HG03432 (cell line): ENCODE results near the gene HCK.
"Not testable (repeated sequence)": the region's sequence is repeated elsewhere in the genome, so short reads cannot be mapped to it uniquely, and the experiment has no call there.

Source experiments
- ATAC-seq: cut with Tn5 transposase; IDR thresholded peaks from one replicate; pipeline ENCODE4 v1.9.1; 2021; ENCODE audit warnings: mild to moderate bottlenecking, moderate library complexity; ENCODE audit not compliant: unreplicated experiment

The HCK gene

DNA sequence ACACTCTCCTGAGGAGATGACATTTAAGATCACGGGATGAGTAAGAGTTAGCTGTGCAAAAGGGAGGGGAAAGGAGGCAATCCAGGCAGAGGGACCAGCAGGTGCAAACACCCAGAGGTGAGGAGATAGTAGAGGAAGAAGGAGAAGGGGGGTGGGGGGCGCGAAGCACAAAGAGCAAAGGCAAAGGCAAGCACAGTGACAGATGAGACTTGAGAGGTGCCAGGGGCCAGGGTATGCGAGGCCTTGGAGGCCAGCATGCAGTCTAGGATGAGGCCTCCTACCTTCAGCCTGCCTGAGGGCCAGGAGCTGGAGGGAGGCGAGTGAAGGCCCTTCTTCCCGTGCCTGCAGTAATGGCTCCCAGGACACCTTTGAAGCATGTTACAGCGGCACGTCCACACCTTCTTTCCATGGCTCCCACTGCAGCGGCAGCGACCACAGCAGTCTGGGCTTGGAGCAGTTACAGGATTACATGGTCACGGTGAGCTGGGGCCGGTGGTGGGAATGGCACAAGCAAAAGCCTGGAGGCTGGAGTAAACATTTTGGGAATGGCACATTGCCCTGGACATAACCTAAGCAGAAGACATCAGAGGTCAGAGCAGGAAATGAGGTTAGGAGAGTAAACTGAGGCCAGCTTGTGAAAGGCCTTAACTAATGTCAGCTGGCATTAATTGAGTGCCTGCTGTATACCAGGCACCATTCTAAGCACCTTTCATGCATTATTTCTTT is 23.2 kb upstream of the HCK start:
- ATAC-seq: no peak

DNA sequence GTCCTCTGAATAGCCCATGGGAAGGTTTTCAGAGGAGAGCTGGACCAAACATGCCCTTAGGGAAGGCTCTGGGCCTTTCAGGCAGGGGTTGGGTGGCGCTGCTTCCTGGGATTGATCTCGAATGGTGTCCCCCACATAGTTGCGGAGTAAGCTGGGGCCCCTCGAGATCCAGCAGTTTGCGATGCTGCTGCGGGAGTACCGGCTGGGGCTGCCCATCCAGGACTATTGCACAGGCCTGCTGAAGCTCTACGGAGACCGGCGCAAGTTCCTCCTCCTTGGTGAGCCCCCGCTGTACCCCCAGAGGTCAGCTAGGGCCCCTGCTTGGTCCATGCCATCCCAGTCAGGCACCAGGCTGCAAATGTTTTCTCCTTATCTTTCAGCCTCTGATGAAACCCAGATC is 22.5 kb upstream of the HCK start:
- ATAC-seq: no peak

DNA sequence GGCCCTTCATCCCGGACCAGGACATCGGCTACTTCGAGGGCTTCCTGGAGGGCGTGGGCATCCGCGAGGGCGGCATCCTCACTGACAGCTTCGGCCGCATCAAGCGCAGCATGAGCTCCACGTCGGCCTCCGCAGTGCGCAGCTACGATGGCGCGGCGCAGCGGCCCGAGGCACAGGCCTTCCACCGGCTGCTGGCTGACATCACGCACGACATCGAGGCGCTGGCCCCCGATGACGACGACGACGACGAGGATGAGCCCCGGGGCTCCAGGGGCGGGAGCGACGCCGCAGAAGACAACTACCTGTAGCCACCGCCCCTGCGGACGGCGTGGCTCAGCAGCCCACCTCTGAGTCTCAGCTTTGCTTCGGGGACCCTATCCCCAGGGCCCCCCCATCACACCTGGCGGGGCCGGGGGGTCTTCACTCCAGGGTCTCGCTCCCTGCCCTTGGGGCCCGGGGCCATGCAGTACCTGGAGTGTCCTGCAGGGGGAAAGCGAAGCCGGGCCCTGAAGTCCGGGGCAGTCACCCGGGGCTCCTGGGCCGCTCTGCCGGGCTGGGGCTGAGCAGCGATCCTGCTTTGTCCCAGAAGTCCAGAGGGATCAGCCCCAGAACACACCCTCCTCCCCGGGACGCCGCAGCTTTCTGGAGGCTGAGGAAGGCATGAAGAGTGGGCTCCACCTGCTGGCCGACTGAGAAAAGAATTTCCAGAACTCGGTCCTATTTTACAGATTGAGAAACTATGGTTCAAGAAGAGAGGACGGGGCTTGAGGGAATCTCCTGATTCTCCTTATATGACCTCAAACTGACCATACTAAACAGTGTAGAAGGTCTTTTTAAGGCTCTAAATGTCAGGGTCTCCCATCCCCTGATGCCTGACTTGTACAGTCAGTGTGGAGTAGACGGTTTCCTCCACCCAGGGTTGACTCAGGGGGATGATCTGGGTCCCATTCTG is 20.8 kb upstream of the HCK start:
- no peak for ATAC-seq

DNA sequence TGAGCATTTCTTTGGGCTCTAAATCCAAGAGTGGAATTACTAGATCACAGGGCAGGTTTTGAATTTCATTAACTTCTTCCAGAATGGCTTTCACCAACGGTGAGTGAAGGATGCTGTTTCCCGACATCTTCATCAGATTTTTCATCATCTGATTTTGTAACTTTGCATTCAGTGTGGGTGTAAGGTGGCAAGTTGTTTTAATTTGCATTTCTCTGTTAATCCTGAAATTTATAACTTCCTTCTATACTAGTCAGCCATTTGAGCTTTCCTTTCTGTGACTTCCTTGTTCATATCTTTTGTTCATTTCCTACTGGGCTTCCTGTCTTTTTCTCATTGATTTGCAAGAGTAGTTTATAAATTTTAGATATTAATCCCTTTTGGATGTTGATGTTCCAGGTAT is 18.7 kb upstream of the HCK start:
- ATAC-seq: no peak

DNA sequence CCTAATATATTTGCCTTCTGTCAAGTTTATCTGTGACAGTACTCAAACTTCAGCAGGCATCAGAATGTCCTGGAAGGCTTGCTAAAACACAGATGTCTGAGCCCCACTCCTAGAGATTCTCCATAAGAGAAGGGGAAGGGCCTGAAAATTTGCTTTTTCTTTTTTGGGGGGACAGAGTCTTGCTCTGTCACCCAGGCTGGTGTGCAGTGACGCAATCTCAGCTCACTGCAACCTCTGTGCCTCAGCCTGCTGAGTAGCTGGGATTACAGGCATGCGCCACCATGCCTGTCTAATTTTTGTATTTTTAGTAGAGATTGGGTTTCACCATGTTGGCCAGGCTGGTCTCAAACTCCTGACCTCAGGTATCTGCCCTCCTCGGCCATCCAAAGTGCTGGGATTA is 18.3 kb upstream of the HCK start:
- not testable (repeated sequence) for ATAC-seq

DNA sequence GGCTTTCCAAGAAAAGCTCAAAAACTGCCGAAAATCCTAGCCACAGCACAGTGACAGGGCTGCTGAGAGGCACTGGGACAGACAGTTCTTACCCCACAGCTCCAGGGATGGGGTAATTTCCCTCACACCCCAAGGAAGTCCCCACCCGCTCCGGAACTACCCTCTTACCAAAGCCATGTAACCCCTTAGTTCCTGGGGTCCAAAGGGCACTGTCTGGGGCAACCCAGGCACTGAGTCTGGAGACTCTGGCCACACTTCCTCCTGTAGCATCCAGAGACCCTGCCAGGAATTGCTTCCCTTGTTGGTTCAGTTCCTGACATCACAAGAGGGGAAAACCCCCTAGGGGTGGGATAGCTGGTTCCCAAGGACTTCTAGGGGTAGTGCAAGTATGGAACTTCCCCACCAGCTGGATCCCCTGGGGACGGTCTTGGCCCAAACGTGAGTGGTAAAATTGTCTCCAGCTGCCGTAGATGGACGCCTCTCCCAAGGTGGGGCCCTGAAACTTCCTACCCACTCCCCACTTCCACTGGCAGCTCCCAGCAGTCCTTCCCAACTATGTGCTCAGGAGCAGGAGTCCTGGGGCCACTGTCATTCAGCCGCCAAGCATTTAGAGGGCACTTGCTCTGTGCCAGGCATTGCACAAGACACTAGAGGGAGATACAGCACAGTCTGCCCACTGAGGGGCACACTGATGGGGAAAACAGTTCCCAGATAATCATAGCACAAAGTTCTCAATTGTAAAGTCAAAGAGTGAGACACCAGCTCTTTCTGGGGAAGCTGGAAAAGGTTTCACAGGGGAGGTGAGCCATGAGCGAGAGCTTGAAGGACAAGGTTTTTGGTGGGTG is 17.2 kb upstream of the HCK start:
- peak; percentile 49 for ATAC-seq

DNA sequence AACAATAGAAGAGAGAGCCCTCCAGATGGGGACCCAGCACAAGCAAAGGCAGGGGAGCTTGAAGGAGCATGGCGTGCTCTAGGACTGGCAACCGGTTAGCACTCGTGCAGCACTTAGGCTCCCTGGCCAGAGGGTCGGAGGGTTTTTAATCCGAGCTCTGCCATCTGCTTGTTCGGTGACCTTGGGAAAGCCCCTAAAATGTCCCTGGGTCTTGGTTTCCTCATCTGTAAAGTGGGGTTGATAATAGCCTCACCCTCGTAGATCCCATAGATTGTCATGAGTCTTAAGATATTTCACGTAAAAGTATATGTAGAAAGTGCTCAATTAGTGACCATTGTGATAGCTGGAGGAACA is 16.6 kb upstream of the HCK start:
- no peak for ATAC-seq

DNA sequence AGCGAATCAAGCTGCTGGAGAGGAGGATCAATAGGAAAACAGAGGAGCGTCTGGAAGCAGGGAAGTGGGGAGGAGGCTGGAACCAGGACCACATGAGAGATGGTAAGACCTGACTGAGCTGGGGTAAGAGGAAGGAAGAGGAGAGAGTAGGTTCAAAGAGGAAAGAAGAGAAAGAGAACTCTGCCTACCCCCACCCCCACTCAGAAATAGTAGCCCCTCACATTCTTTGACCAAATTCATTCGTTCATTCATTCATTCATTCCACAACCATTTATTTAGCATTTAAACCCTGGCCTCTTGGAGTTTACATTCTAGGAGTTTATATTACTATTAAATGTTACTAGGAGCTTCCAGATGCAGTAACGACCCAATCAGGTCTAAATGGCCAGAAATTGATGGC is 15.8 kb upstream of the HCK start:
- no peak for ATAC-seq

DNA sequence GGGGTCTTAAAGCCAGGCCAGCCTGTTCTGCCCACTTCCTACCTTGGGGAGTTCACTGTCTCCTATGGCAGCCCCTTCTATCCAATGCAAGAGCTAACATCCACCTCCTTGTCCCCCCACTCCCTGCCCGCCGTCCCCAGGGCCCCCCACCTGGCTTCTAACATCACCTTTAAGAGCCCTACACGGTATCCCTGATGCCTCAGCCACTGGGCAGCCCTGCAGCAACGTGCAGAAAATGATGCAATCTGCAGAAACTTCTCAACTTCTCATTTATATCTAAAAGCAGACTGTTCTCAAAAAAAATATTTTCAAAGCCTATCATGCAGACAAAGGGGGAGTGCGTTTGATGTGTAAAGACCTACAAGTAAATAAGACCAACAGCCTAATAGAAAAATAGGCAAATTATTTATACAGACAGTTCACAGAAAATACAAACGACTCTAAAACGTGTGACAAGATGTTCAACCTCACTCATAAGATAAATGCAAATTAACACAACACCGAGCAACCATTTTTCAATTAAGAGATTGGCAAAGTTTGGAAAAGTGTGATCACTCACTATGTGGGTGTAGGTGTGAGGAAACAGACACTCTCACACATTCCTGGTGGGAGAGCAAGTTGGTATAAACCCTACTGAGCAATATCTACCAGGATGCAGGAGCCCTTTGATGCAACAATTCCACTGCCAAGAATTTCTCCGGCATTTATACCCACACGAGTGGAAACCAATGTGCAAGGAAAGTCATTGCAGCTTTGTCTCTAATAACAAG is 15.1 kb upstream of the HCK start:
- ATAC-seq: no peak

DNA sequence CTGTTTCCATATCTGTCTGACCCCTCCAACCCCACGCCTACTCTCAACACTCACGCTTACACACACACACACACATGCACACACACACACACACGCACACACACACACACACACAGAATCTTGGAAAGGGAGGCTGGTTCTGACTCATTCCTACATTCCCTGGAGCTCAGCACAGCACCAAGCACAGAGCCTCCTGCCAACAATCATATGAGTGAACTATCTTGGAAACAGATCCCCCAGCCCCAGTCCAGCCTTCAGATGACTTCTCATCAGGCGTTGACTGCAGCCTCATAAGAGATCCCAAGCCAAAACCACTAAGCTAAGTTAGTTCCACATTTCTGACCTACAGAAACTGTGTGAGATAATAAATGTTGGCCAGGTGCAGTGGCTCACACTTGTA is 14.1 kb upstream of the HCK start:
- ATAC-seq: no peak

DNA sequence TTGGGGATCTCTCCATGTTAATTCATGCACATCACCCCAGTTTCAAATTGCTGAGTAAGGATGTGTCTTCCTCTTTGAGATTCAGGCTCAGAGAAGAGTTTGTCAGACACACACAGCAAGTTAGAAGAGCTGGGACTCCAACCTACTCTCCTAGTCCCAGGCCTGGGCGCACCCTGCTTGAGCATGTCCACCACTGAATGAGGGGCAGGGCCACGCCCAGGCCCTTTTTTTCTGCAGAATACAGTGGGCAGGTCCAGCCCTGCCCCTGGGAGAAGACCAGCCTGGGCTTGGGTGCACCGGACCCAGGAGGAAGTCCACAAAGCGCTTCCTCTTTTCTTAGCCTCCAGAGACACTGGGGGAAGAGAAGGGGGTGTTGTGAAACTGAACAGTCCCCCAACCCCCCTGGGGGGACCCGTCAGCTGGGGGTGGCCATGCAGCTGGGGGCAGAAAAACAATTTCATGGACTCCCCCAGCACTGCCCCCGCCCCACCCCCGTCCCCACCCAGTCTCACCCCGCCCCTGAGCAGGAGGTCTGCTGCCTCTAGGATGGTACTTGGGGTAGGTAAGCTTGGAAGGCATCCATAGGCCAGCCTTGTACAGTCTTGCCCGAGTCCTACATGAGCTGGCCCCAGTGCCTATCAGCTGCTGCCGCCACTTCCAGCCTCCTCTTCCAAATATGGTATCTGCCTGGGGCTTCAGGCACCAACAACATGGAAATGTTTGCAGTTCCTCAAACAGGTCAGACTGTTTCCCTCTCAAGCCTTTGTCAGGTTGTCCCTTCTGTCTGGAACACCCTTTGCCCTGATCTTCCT is 11.7 kb upstream of the HCK start:
- ATAC-seq: peak; percentile 70

DNA sequence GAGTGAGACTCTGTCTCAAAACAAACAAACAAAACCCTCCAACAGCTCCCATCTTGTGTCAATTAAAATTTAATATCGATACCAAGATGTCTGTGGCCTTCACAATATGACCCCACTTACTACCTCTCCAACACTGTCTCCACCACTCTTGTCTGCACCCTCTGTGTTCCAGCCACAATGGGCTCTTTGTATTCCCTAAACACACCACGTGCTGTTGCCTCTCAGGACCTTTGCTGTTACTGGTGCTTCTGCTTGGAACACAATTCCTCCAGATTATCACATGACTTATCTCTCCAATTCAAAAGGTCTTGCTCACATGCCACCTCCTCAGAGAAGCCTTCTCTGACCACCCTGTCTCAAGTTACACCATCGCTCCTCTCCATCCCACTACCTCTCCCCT is 6.0 kb upstream of the HCK start:
- no peak for ATAC-seq

DNA sequence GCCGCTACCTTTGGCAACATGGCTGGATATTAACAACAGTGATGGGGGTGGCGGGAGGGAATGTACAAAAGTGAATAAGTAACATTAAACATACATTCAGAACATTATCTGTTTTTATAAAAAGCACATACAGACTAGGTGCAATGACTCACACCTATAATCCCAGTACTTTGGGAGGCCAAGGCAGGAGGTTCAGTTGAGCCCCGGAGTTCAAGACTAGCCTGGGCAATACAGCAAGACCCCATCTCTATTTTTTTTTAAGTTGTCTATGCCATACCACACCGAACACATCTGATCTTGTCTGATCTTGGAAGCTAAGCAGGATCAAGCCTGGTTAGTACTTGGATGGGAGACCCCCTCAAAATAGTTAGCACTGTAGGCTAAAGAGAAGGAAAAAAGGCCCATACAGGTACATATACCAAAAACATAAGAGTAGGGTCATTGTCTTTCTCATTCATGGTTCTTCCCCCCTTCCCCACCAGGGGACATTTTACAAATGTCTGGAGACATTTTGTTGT is 1.7 kb upstream of the HCK start:
- no peak for ATAC-seq

DNA sequence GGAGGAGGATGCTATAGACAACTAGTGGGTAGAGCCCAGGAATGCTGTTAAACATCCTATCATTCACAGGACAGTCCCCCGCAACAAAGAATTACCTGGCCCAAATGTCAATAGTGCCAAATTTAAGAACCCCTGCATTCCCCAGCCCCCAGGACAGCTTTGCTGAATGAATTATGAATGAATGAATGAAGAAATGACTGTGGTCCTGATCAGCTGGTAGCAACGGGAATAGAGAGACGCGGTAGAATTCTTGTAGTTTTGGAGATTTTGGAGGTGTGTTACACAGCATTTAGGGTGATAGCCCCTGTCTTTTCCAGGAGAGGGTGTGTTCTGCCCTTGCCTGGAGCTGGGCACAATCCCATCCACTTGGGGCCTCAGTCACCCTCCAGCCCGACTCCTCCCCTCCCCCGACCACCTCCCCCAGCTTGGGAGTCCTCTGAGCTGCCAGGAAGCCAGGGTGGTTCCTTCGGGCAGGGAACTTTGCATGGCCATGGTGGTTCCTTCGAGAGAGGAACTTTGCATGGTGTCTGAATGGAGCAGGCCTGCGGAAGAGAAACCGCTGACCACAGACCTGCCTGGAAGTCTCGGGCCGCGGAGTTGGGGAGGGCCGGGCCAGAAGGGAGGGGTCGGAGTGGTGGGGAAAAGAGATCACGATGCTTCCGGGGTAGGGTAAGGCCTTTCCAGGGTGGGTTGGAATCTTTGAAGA is 1.0 kb upstream of the HCK start:
- ATAC-seq: no peak

DNA sequence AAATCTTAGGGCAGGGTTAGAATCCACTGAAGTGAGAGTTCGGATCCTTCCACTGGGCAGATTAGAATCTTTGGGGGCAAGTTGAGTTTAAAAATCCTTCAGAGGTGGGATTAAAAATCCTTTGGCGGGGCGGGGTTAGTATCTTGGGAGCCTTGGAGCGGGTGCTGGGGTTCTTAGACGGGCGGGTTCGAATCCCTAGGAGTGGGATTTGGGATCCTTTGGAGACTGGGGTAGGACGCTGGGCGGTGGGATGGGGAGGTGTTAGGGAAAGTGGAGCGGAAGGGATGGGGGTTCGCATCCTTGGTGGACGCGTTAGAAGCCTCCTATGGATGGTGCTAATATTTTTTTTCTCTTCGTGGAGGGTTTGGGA is 337 bp upstream of the HCK start:
- no peak for ATAC-seq

DNA sequence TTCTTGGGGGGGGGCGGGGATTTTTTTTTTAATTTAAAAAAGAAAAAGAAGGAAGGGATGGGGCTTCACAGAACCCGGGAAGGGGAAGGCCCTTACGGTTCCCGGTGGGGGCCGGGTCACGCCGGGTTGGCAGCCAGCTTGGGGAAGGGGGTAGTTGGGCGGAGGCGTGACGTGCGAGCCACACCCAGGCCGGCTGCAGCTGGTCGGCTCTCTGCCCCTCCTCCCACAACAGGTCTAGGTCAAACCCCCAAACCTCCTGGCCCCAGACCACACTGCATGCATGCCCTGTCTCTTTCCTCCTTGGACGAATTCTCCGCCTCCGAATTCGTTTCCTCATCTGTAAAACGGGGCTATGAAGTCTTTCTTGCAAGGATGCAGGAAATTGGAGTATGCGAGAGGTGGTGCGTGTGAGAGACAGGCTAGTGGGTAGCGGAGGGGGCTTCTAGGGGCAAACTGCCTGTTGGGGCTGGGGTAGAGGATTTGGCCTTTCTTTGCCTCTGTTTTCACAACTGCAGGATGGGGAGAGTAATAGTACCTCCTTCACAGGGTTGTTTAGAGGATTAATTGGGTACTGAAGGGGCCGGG is 828 bp downstream of the HCK start:
- ATAC-seq: peak; percentile 70

DNA sequence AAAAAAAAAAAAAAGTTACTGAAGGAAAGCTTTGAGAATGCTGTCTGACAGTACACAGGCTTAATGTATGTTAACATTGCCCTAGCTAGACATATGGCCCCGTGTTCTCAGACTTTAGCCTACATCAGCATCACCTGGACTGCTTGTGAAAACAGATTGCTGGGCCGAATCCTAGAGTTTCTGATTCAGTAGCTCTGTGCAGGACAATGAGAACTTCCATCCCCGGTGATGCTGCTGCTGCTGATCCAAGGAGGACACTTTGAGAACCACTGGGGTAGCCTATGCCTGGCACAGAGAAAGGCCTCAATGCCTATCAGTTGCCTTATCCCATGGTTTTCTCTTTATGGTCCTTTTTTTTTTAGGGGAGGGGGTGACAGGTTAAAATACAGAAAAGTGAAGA is 1.6 kb downstream of the HCK start:
- ATAC-seq: no peak

DNA sequence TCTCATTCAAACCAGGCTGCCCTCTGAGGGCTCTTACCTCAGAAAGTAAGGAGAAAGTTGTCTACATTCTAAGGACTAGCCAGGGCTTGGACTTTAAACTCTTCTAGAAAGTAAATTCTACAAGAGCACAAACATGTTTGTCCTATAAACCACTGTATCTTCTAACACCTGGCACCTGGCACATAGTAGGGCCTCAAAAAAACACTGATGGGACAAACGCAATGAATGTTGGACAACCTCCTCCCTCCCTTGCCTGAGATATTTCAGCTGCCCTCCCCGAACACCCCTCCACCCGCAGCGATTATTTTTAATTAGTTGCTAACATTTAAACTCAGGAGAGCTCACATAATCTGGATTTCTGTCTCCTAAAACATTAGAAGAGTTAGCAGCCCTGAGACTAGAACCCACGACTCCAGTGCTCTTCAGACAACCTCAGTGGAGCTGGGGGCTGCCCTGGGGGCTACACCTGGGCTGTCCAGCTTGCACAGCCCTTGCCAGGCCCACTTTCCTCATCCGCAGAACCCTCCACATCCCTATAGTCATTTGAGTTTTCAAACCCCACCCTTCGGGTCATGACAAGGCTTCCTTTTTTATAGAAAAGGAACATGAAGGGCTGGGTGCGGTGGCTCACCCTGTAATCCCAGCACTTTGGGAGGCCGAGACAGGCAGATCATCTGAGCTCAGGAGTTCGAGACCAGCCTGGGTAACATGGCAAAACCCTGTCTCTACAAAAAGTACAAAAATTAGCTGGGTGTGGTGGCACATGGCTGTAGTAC is 4.9 kb downstream of the HCK start:
- no peak for ATAC-seq
